Activated T-cell treated with anti-CD3 and anti-CD28 coated beads, Interleukin-2, amount 50 U/mL, for 1 hour (primary cell): ENCODE results near the gene ZNF600.
A peak's percentile ranks its signal among the peaks of the same experiment; 100 is the strongest.
"Not testable (repeated sequence)": the region's sequence is repeated elsewhere in the genome, so short reads cannot be mapped to it uniquely, and the experiment has no call there.

Experiments used
- DNase-seq: peaks from one replicate; pipeline ENCODE4 v3.0.0-alpha.2; 2020

ZNF600 gene

DNA sequence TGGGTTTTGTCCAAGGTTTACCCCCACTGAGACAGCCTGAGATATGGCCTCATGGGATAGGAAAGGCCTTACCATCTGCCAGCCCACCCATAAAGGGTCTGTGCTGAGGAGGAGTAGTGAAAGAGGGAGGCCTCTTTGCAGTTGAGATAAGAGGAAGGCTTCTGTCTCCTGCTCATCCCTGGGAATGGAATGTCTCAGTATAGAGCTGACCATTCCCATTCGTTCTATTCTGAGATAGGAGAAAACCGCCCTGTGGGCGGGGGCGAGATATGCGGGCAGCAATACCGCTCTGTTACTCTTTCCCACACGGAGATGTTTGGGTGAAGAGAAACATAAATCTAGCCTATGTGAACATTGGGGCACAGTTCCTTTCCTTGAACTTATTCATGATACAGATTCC is 45.2 kb downstream of the ZNF600 start:
- DNase-seq = not testable (repeated sequence)

DNA sequence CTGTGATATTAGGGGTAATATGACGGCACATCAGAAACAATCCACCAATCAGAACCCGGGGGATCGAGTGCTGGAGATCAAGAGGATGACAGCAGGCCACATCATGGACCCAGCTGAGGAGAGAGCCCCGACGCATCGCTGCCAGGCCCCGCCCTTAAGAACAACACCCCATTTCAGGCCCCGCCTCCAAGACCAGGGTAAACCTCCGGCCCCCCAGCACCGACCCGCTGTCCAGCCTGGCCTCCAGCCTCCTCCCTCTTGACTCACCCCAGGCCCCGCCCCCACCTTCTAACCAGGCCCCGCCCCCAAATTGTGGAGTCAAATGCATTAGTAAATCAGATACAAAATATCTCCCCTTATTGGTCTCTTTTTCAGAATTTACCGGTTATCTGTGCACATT is 47.0 kb downstream of the ZNF600 start:
- no peak for DNase-seq

DNA sequence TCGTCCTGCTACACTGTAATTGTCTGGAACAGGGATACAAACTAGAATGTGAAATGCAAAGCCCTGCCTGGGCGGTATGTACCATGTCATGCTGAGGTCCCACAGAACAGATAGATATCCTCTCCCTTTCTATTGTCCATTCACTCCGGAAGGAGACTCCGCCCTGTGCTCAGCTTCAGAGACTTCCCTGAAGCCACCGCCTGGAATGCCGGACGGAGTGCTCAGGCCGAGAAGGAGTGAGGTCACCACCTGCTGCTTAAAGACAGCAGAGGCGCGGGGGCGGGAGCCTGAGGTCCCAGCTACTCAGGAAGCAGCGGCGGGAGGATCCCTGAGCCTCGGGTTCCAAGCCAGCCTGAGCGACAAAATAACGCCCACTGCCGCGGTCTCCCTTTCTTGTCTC is 50.9 kb downstream of the ZNF600 start:
- DNase-seq = no peak

DNA sequence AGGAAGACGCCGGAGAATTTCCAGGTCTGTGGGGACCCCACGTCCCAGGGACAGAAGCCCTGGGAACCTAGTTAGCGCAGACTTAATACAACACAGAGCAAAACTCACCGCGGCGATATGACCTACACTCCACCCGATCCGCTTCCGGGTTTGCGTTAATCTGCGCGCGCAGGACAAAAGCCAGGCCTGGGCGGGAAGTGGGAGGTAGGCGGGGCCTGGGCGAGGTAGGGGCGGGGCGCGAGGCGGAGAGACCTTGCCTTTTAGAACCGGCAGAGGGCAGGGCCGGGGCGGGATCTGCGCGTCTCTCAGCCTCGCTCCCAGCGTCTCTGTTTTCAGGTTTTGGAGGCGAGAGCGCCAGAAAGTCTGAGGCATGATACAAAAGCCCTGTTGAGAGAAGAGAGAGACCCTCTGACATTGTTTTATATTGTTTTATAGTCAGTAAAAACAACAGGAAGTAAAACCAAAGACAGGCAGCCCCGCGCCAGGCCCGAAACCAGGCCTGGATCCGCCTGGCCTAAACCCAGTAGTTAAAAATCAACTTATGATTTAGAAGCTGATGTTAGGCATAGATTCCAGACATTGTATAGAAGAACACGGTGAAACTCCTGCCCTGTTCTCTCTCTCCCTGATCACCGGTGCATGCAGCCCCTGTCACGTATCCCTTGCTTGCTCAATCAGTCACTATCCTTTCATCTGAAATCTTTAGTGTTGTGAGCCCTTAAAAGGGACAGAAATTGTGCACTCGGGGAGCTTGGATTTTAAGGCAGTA is 51.5 kb downstream of the ZNF600 start, which contains the start of gene ZNF611:
TSS of gene ZNF611 (minus strand) at position 152 of the 769 bp plus-strand sequence. CDS start 19,150 bp downstream, outside the sequence.
- peak; percentile 99 for DNase-seq

DNA sequence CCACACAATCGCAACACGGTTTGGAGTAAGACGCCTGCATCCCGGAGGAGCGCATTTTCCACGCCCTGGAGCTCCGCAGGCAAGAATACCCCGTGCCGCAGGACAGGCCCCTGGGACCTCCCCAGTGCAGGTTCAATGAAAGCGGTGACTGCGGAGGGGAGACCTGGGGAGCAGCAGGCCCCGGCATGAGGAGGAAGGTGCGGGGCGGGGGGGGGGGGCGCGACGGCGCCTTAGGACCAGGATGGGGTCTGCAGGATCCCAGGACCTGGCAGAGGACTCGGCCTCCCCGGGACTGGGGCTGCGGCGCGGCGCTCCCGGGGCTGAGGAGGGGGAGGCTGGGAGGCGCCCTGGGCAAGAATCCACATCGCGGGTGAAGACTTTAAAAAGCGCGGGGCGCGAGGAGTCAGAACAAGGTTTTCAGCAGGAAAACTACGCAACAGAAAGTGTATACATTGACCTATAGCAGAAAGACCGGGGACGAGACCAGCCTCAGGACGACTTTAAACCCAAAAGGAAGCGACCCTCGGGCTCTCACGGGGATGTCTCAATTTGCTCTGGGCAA is 52.2 kb downstream of the ZNF600 start:
- DNase-seq = no peak

DNA sequence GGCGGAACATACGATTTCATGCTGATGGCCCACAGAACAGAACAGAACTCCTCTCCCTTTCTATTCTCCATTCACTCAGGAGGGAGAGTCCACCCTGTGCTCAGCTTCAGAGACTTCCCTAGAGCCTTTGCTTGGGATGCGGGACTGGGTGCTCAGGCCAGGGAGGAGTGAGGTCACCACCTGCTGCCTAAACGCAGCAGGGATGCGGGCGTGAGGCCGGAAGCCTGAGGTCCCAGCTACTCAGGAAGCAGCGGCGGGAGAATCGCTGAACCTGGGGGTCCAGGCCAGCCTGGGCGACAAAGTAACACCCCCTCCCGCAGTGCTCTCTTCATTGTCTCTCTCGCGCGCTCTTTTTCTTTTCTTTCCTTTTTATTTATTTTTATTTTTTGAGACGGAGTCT is 60.5 kb downstream of the ZNF600 start:
- DNase-seq = not testable (repeated sequence)

DNA sequence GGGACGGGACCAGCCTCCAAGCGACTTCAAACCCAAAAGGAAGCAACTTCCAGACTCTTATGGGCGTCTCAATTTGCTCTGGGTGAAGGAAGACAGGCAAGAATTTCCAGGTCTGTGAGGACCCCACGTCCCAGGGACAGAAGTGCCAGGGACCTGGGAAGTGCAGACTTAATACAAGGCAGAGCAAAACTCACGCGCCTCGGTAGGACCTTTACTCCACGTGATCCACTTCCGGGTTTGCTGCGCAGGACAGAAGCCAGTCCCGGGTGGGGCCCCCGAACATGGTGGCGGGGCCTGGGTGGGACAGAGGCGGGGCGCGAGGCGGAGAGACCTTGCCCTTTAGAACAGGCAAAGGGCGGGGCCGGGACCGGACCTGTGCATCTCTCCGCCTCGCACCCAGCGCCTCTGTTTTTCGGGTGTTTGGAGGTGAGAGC is 61.0 kb downstream of the ZNF600 start:
- no peak for DNase-seq

DNA sequence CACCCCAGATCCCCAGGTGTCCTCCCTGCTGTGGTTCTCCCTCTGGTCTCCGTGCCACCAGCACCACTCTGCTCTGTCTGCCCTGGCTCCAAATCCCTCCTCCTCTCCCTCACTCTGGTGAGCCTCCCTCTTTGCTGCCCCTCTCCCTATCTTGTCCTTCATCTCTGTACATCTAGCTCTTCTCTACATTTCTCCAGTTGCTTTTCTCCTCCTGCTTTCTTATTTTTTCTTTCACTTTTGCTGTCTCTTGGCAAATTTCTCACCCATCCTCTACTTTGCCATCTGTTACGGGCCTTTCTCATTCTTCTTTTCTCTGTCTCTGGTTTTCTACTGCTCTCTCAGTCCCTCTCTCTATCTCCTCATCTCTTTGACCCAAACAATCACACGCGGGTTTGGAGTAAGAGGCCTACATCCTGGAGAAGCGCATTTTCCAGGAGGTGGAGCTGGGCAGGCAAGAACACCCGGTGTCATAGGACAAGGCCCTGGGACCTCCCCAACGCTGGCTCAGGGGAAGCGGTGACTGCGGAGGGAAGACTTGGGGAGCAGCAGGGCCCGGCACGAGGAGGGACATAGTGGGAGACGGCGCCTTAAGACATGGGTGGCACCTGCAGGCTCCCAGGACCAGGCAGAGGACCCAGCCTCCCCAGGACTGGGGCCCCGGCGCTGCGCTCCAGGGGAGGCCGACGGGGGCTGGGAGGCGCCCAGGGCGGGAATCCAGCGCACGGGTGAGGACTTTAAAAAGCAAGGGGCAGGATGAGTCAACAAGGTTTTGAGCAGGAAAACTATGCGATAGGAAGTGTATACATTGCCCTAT is 61.7 kb downstream of the ZNF600 start:
- DNase-seq = no peak

DNA sequence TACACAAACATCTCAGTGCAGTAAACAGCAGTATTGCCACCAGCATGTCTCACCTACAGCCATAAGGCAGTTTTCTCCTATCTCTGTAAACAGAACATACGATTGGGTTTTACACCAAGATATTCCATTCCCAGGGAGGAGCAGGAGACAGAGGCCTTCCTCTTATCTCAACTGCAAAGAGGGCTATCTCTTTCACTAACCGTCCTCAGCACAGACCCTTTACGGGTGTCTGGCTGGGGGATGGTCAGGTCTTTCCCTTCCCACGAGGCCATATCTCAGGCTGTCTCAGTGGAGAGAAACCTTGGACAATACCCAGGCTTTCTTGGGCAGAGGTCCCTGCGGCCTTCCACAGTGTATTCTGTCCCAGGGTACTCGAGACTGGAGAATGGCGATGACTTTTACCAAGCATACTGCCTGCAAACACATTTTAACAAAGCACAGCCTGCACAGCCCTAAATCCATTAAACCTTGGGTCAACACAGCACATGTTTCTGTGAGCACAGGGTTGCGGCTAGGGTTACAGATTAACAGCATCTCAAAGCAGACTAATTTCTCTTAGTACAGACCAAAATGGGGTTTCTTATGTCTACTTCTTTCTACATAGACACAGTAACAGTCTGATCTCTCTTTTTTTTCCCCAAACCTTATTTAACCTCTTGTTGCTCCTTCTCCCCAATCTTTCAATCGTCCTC is 62.5 kb downstream of the ZNF600 start:
- DNase-seq = not testable (repeated sequence)

DNA sequence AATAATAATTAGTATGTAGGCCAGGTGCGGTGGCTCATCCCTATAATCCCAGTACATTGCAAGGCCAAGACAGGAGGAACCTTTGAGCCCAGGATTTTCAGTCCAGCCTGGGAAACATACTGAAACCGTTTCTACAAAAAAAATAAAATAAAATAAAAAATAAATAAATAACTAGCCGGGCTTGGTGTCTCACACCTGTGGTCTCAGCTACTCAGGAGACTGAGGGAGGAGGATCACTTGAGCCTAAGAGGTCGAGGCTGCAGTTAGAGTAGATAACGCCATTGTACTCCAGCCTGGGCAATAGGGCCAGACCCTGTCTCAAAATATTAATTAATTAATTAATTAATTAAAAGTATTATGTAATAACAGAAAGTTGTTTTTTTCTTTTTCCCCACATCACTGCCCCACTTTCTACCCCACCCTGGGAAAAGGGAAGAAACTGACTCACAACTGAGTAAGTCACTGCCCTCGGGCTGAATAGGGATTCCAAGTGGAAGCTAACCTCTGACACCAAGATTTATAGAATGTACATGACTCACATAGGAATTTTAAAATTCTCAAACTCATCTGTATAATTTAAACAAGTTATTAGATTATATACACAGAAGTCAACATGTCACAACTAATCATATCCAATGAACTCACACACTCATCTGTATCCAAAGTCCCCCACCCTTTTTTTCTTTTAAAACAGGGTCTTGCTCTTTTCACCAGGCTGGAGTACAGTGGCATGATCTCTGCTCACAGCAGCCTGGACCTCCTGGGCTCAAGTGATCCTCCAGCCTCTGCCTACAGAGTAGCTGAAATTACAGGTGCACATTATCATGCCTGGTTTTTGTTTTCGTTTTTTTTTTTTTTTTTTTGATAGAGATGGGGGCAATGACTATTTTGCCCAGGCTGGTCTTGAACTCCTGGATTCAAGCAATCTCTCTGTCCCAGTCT is 64.3 kb downstream of the ZNF600 start:
- no peak for DNase-seq

DNA sequence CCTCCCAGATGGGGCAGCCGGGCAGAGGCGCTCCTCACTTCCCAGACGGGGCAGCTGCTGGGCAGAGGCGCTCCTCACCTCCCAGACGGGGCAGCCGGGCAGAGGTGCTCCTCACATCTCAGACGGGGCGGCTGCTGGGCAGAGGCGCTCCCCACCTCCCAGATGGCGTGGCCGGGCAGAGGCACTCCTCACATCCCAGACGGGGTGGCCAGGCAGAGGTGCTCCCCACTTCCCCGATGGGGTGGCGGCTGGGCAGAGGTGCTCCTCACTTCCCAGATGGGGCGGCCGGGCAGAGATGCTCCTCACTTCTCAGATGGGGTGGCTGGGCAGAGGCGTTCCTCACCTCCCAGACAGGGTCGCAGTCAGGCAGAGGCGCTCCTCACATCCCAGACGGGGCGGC is 66.0 kb downstream of the ZNF600 start:
- DNase-seq = not testable (repeated sequence)

DNA sequence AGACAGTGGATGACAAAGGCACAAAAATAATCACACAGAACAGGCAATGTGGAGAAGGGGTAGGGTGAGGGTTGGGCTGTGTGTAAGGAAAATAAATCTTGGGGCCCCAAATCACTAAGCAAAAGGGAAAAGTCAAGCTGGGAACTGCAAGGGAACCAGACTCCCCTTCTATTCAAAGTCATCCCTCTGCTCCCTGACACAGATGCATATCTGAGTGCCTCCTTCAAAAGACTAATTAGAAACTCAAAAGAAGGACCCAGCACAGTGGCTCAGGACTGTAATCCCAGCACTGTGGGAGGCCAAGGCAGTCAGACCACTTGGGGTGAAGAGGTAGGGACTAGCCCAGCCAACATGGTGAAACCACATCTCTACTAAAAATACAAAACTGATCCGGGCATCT is 70.1 kb downstream of the ZNF600 start:
- DNase-seq = no peak

DNA sequence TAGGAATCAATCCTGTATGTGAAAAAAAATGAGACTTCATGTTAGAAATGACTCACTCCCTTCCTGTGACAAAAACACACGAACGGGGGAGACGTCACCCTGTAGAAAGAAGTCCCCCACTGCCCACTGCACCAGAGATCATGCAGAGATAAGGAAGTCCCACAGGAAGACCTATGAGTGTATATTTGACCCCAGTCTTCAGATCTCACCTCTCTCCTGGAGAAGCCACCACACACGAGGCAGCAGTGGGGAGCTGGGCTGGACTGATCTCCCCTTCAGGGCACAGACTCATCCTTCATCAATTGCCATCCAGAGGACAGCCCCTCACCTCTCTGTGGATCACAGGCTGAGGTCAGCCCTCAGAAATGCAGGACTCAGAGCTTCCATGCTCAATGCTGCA is 70.7 kb downstream of the ZNF600 start:
- DNase-seq = not testable (repeated sequence)

DNA sequence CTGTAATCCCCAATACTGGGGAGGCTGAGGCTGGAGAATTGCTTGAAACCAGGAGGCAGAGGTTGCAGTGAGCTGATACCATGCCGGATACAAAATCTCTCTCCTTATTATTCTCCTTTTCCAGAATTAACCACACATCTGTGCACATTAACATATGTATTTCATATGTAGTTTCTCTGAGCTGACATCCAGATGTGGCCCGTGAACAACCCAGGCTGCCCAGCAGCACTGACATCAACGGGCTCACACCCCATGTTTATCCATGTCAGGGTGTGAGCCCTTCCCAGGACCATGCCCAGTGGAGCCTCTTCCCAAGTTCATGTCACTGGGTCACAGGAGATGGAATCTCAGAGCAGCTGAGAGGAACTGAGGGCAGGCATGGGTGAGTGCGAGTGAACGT is 71.3 kb downstream of the ZNF600 start:
- DNase-seq = not testable (repeated sequence)
